ENCODE measurements around the gene AFTPH. TPM values are rescaled to one million over a fixed set of nuclear protein-coding genes. Genes with fewer than 3 reads are reported as not detected.

AFTPH gene
- total RNA-seq, 1 experiment from 2014 or later = 14.9 TPM

DNA sequence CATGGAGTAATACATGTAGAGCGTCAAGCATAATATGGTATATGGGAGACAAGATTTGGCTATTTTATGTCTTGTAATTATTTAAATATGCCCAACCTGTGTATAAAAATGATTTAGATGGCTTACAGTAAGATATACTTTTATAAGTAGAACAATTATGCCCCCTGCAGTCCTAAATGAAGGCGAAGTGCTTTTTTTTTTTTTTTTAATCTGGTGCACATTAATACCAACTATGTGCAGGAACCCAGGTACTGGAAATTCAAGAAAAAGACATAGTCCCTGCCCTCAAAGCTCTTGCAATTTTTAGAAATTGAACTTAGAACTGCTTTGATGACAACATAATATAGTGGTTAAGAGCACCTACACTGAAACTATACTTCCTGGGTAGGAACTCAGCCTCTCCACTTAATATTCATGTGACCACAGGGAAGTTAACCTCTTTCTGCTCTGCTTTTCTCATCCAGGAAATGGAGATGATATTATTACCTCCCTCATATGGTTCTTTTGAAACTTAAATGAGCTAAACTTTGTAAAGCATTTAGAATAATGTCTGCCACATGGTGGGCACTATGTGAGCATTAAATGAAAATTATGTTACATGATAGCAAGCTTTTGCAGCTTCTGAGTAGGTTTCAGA lies 38.1 kb downstream of the AFTPH start:
- no peak for ATAC-seq
- Mint-ChIP-seq H3K9me3 (peaks cover 4% of the 10 kb centered on the region; the same call in 1 of the 2 replicates), H3K4me3 (no peak overlapping the region), H3K36me3 (peaks cover 2% of the 10 kb centered on the region; the same call in 1 of the 2 replicates), H3K27ac (no peak overlapping the region; the same call in 1 of the 2 replicates), H3K27me3 (ENCODE audit: low read depth) (no peaks in the 10 kb centered on the region), H3K4me1 (peaks cover 27% of the 10 kb centered on the region)
- ChIA-PET POLR2A (no interaction called here), CTCF (interaction anchor here (0.7 to 2.9 kb wide), 4 partner anchors 39 to 231 kb away, joined by 3 to 21 read pairs (median 4); no protein-coding TSS in a partner anchor)
- TF ChIP-seq KAT7 (CRISPR knock-in tag; IDR thresholded peaks at IDR 0.05; ENCODE audit: borderline replicate concordance) = no peak
- TF ChIP-seq, protein P1, sequence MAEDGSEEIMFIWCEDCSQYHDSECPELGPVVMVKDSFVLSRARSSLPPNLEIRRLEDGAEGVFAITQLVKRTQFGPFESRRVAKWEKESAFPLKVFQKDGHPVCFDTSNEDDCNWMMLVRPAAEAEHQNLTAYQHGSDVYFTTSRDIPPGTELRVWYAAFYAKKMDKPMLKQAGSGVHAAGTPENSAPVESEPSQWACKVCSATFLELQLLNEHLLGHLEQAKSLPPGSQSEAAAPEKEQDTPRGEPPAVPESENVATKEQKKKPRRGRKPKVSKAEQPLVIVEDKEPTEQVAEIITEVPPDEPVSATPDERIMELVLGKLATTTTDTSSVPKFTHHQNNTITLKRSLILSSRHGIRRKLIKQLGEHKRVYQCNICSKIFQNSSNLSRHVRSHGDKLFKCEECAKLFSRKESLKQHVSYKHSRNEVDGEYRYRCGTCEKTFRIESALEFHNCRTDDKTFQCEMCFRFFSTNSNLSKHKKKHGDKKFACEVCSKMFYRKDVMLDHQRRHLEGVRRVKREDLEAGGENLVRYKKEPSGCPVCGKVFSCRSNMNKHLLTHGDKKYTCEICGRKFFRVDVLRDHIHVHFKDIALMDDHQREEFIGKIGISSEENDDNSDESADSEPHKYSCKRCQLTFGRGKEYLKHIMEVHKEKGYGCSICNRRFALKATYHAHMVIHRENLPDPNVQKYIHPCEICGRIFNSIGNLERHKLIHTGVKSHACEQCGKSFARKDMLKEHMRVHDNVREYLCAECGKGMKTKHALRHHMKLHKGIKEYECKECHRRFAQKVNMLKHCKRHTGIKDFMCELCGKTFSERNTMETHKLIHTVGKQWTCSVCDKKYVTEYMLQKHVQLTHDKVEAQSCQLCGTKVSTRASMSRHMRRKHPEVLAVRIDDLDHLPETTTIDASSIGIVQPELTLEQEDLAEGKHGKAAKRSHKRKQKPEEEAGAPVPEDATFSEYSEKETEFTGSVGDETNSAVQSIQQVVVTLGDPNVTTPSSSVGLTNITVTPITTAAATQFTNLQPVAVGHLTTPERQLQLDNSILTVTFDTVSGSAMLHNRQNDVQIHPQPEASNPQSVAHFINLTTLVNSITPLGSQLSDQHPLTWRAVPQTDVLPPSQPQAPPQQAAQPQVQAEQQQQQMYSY (CRISPR knock-in tag; IDR thresholded peaks at IDR 0.05) = no peak
- TF ChIP-seq, protein P2, sequence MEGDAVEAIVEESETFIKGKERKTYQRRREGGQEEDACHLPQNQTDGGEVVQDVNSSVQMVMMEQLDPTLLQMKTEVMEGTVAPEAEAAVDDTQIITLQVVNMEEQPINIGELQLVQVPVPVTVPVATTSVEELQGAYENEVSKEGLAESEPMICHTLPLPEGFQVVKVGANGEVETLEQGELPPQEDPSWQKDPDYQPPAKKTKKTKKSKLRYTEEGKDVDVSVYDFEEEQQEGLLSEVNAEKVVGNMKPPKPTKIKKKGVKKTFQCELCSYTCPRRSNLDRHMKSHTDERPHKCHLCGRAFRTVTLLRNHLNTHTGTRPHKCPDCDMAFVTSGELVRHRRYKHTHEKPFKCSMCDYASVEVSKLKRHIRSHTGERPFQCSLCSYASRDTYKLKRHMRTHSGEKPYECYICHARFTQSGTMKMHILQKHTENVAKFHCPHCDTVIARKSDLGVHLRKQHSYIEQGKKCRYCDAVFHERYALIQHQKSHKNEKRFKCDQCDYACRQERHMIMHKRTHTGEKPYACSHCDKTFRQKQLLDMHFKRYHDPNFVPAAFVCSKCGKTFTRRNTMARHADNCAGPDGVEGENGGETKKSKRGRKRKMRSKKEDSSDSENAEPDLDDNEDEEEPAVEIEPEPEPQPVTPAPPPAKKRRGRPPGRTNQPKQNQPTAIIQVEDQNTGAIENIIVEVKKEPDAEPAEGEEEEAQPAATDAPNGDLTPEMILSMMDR (IDR thresholded peaks at IDR 0.05) = no peak
- TF ChIP-seq, protein P3, sequence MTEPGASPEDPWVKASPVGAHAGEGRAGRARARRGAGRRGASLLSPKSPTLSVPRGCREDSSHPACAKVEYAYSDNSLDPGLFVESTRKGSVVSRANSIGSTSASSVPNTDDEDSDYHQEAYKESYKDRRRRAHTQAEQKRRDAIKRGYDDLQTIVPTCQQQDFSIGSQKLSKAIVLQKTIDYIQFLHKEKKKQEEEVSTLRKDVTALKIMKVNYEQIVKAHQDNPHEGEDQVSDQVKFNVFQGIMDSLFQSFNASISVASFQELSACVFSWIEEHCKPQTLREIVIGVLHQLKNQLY (CRISPR knock-in tag; IDR thresholded peaks at IDR 0.05) = no peak
- TF ChIP-seq, protein P4, sequence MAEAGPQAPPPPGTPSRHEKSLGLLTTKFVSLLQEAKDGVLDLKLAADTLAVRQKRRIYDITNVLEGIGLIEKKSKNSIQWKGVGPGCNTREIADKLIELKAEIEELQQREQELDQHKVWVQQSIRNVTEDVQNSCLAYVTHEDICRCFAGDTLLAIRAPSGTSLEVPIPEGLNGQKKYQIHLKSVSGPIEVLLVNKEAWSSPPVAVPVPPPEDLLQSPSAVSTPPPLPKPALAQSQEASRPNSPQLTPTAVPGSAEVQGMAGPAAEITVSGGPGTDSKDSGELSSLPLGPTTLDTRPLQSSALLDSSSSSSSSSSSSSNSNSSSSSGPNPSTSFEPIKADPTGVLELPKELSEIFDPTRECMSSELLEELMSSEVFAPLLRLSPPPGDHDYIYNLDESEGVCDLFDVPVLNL (CRISPR knock-in tag; IDR thresholded peaks at IDR 0.05; ENCODE audit: borderline replicate concordance, low read depth) = no peak
- TF ChIP-seq ELF4 (CRISPR knock-in tag; IDR thresholded peaks at IDR 0.05; ENCODE audit: low read depth) = no peak
- no peak for TF ChIP-seq GTF2I (CRISPR knock-in tag; conservative IDR thresholded peaks at IDR 0.05)
- TF ChIP-seq AR (CRISPR knock-in tag; IDR thresholded peaks at IDR 0.05) = no peak
- no peak for TF ChIP-seq TEAD1 (CRISPR knock-in tag; IDR thresholded peaks at IDR 0.05)
- no peak for TF ChIP-seq TP53 (CRISPR knock-in tag; IDR thresholded peaks at IDR 0.05)
- no peak for TF ChIP-seq ZNF121 (CRISPR knock-in tag; IDR thresholded peaks at IDR 0.05)
- no peak for DNase-seq (ENCODE audit: low spot score)

GRCh38 chr2:64563436-64563938 lies 39.4 kb downstream of the AFTPH start:
- peaks cover 4% of the 10 kb centered on the region; the same call in 1 of the 2 replicates for H3K9me3 Mint-ChIP-seq
- no peak for ATAC-seq
- ChIA-PET CTCF (no interaction called here), POLR2A (no interaction called here)
- peaks cover 27% of the 10 kb centered on the region for H3K4me1 Mint-ChIP-seq
- no peak overlapping the region for H3K4me3 Mint-ChIP-seq
- no peak for DNase-seq (ENCODE audit: low spot score)
- peaks cover 2% of the 10 kb centered on the region; the same call in 1 of the 2 replicates for H3K36me3 Mint-ChIP-seq
- no peaks in the 10 kb centered on the region for H3K27me3 Mint-ChIP-seq (ENCODE audit: low read depth)
- no peak overlapping the region for H3K27ac Mint-ChIP-seq
- no peak for TF ChIP-seq AFF4 (CRISPR knock-in tag; IDR thresholded peaks at IDR 0.05; ENCODE audit: borderline replicate concordance)
- no peak for TF ChIP-seq NR1H2 (CRISPR knock-in tag; IDR thresholded peaks at IDR 0.05)
- TF ChIP-seq KAT7 (CRISPR knock-in tag; IDR thresholded peaks at IDR 0.05; ENCODE audit: borderline replicate concordance) = no peak
- no peak for TF ChIP-seq GABPB1 (CRISPR knock-in tag; IDR thresholded peaks at IDR 0.05)
